Gastrocnemius medialis (tissue), 4 donors: Measurements from ENCODE around the gene KCTD3. TPM values are rescaled to one million over a fixed set of nuclear protein-coding genes. Genes with fewer than 3 reads are reported as not detected.

Experiments used
- ATAC-seq, 2 donors: fragments of 150-250 bp; one replicate each; pipeline ENCODE4 v1.9.1; 2016
- DNase-seq, 2 donors: peaks; one replicate each; pipeline ENCODE4 v3.0.0-alpha.2; 2019
- H3K27ac ChIP-seq, 4 donors: fragments of 200-600 bp; sonication (generic); 1 replicate in 1 of 4; 2 replicates in 3 of 4; pipeline ENCODE4 v1.5.1; 2016 to 2018; ENCODE audit warnings: mild to moderate bottlenecking in 2 of 4, moderate library complexity in 1 of 4
- H3K27me3 ChIP-seq, 3 donors: fragments of 200-600 bp; sonication (generic) in 2 of 3; 1 replicate in 1 of 3; 2 replicates in 2 of 3; pipeline versions ENCODE4 v1.5.1 to v1.6.0; 2016 to 2019; ENCODE audit warnings: mild to moderate bottlenecking in 1 of 3, moderate library complexity in 1 of 3
- H3K36me3 ChIP-seq, 2 donors: fragments of 200-600 bp; sonication (generic) in 1 of 2; one replicate each; pipeline ENCODE4 v1.5.1; 2017 to 2018
- H3K4me1 ChIP-seq, 2 donors: fragments of 200-600 bp; sonication (generic) in 1 of 2; one replicate each; pipeline ENCODE4 v1.5.1; 2016 to 2017; ENCODE audit warnings: mild to moderate bottlenecking in 2 of 2
- H3K4me3 ChIP-seq, 4 donors: fragments of 200-600 bp; sonication (generic) in 3 of 4; 1 replicate in 1 of 4; 2 replicates in 3 of 4; pipeline ENCODE4 v1.5.1; 2016 to 2019; ENCODE audit warnings: mild to moderate bottlenecking in 2 of 4
- H3K9me3 ChIP-seq, 3 donors: fragments of 200-600 bp; sonication (generic) in 2 of 3; 1 replicate in 1 of 3; 2 replicates in 2 of 3; pipeline ENCODE4 v1.5.1; 2016 to 2019
- POLR2A ChIP-seq, 2 donors: fragments of 450-650 bp; IDR thresholded peaks; one replicate each; pipeline ENCODE4 v1.6.1; 2017; ENCODE audit warnings: antibody characterized with exemption in 2 of 2, mild to moderate bottlenecking in 2 of 2, moderate library complexity in 2 of 2
- in situ Hi-C, 4 donors: fragments of 200-750 bp; cut with MboI; loops; one replicate each; pipeline versions ENCODE4 v1.15.0 to v1.8.0; 2017; ENCODE audit warnings: low sequenced_read_pairs in 4 of 4
- intact Hi-C: fragments of 100-400 bp; cut with DNase I; formaldehyde crosslinking; loops from one replicate; pipeline ENCODE4 v1.15.1; 2023; ENCODE audit warnings: low total_unique reads
- total RNA-seq, 4 donors: library from RNA; depleted of rRNA; stranded (reverse); fragments of >200 nt; gene quantifications; one replicate each; pipeline versions ENCODE4 v1.1.0 to v1.2.3, GENCODE V29; 2016
- TF ChIP-seq, protein P1 (sequence below), 5 experiments: fragments of 450-650 bp in 3 of 5; fragments of 200-600 bp in 2 of 5; sonication (generic) in 2 of 5; IDR thresholded peaks in 4 of 5; conservative IDR thresholded peaks in 1 of 5; 1 replicate in 4 of 5; 2 replicates in 1 of 5; pipeline ENCODE4 v1.5.1; 2016 to 2019; ENCODE audit warnings: antibody characterized with exemption in 5 of 5, mild to moderate bottlenecking in 3 of 5, moderate library complexity in 3 of 5

KCTD3 gene
- total RNA-seq, 4 donors from 2014 or later, result 16.6 to 26.7 (median 20.7) TPM

DNA sequence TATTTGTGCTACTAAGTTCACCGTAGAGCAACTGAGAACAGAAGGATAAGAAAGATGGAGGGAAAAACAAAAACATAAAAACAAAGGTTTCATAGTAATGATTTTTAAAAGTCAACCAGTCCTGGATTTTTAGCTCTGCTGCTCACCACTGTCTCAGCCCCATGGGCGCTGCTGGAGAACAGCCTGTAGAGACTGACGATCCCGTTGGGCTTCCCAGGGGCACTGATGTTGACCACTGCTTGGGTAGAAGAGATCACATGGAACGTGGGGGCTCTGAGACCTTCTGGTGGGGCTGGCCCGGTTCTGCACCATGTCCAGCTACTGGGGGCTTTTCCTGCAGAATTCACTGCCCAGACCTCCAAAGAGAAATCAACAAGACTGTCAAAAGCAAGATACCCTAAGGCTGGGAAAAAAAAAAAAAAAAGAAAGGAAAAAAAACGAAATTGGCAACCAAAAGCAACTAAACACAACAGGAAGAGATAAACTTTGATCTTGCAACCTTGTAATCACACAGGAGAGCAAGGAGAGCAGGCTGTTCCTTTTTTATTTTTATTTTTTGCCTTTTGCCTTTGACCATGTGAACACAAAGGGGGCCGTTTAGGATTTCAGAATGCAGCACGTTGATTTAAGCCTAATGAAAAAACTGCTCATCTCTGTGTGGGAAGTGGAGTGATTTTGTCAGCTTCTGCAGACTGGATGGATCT, 83.5 kb downstream of the KCTD3 start:
- no peak overlapping the region for H3K4me3 ChIP-seq
- DNase-seq, result no peak
- ATAC-seq, result no peak
- no peaks in the 10 kb centered on the region for H3K4me1 ChIP-seq
- no peak overlapping the region for H3K27ac ChIP-seq
- no peaks in the 10 kb centered on the region for H3K9me3 ChIP-seq
- peaks cover 0 to 3% (median 0%) of the 10 kb centered on the region in 3 donors for H3K27me3 ChIP-seq
- in situ Hi-C loops (no loop called here), intact Hi-C loops (no loop called here)
- TF ChIP-seq POLR2A (IDR thresholded peaks at IDR 0.05), result no peak
- TF ChIP-seq, protein P1, sequence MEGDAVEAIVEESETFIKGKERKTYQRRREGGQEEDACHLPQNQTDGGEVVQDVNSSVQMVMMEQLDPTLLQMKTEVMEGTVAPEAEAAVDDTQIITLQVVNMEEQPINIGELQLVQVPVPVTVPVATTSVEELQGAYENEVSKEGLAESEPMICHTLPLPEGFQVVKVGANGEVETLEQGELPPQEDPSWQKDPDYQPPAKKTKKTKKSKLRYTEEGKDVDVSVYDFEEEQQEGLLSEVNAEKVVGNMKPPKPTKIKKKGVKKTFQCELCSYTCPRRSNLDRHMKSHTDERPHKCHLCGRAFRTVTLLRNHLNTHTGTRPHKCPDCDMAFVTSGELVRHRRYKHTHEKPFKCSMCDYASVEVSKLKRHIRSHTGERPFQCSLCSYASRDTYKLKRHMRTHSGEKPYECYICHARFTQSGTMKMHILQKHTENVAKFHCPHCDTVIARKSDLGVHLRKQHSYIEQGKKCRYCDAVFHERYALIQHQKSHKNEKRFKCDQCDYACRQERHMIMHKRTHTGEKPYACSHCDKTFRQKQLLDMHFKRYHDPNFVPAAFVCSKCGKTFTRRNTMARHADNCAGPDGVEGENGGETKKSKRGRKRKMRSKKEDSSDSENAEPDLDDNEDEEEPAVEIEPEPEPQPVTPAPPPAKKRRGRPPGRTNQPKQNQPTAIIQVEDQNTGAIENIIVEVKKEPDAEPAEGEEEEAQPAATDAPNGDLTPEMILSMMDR (IDR thresholded peaks at IDR 0.05 in 4 of 5, conservative IDR thresholded peaks at IDR 0.05 in 1 of 5), result no peak
- no peaks in the 10 kb centered on the region for H3K36me3 ChIP-seq

- ATAC-seq, result no peak
- Histone ChIP-seq H3K4me3 (no peak overlapping the region), H3K27me3 (peaks cover 0 to 3% (median 0%) of the 10 kb centered on the region in 3 donors), H3K4me1 (no peaks in the 10 kb centered on the region), H3K36me3 (no peaks in the 10 kb centered on the region), H3K27ac (no peak overlapping the region), H3K9me3 (no peaks in the 10 kb centered on the region)
- DNase-seq, result no peak
- TF ChIP-seq POLR2A (IDR thresholded peaks at IDR 0.05), result no peak
- TF ChIP-seq, protein P1 (IDR thresholded peaks at IDR 0.05 in 4 of 5, conservative IDR thresholded peaks at IDR 0.05 in 1 of 5), result no peak
- intact Hi-C loops (no loop called here), in situ Hi-C loops (no loop called here)
Observed at GRCh38 chr1:215651867-215652266, 84.8 kb downstream of the KCTD3 start.

DNA sequence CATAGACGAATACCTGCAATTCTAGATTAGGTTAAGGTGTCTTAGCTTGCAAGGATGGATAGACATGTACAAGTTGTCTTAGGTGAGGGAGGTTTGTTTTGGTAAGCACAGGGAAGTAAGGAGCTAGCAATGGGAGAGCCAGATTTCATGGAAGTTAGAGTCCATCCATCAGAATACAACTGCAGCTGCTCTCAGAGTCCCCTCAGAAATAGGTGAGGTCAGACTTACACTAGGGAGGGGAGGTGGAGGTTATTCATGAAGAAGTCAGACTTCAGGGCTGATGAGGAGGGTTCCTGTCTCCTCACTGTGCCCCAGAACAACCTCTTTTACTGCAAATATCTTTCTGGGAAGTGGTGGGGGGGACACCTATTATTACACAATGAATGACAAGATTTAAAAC, 85.3 kb downstream of the KCTD3 start:
- ATAC-seq, result no peak
- Histone ChIP-seq H3K4me1 (no peaks in the 10 kb centered on the region), H3K27me3 (peaks cover 0 to 3% (median 0%) of the 10 kb centered on the region in 3 donors), H3K9me3 (no peaks in the 10 kb centered on the region), H3K4me3 (no peak overlapping the region), H3K36me3 (no peaks in the 10 kb centered on the region), H3K27ac (no peak overlapping the region)
- intact Hi-C loops, result no loop called here
- no peak for DNase-seq
- TF ChIP-seq, protein P1 (IDR thresholded peaks at IDR 0.05 in 4 of 5, conservative IDR thresholded peaks at IDR 0.05 in 1 of 5), result no peak
- TF ChIP-seq POLR2A (IDR thresholded peaks at IDR 0.05), result no peak
- in situ Hi-C loops, result no loop called here

DNA sequence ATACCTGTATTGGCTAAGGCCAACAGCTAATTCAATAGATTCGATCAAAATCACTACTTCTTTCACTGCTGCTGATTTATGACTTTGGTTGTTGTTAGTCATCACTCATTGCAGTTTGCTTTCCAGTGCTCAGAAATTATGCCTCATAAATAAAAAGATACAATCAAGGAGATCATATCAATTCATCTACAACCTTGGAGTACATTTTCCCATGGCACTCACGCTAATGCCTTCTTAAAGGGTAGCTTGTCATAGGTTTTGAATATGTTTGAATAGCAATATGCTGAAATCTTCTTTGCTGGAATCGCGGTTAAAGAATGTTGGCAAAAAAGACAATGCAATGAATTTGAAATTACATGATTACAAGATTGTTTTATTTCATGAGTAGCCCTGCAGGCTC, 89.9 kb downstream of the KCTD3 start:
- intact Hi-C loops, result no loop called here
- H3K36me3 ChIP-seq, result no peaks in the 10 kb centered on the region

More for the DNA sequence above, 89.9 kb downstream of the KCTD3 start:
- no peaks in the 10 kb centered on the region for H3K4me1 ChIP-seq
- no peaks in the 10 kb centered on the region for H3K27me3 ChIP-seq
- no peaks in the 10 kb centered on the region for H3K9me3 ChIP-seq
- TF ChIP-seq, protein P1 (IDR thresholded peaks at IDR 0.05 in 4 of 5, conservative IDR thresholded peaks at IDR 0.05 in 1 of 5), result no peak
- TF ChIP-seq POLR2A (IDR thresholded peaks at IDR 0.05), result no peak
- in situ Hi-C loops, result no loop called here
- H3K4me3 ChIP-seq, result no peak overlapping the region
- no peak for DNase-seq
- ATAC-seq, result no peak
- H3K27ac ChIP-seq, result no peak overlapping the region
